ENCODE results near the gene OR8B4. TPM values are rescaled to one million over a fixed set of nuclear protein-coding genes. Genes with fewer than 3 reads are reported as not detected.

OR8B4 gene
- total RNA-seq, 1 experiment from 2014 or later = not detected

GRCh38 chr11:124376280-124376679 lies 48.4 kb downstream of the OR8B4 start:
- Histone ChIP-seq H4K20me1 (ENCODE audit: insufficient read depth) (no peaks in the 10 kb centered on the region), H3K4me3 (replicated peaks in 1 of 2; ENCODE audit: low read depth in 1 of 2, low read length in 2 of 2) (no peak overlapping the region), H3K79me2 (ENCODE audit: insufficient read depth, low read length) (no peaks in the 10 kb centered on the region), H3K27me3 (ENCODE audit: insufficient read depth, low read length) (peaks cover 42% of the 10 kb centered on the region), H2AFZ (ENCODE audit: low read depth, low read length, poor library complexity, severe bottlenecking) (no peak overlapping the region), H3K9ac (ENCODE audit: low read length) (no peak overlapping the region), H3K27ac (ENCODE audit: low read depth, low read length) (no peak overlapping the region), H3K36me3 (ENCODE audit: control insufficient read depth in 1 of 2, insufficient read depth in 2 of 2, low read length in 2 of 2) (no peaks in the 10 kb centered on the region), H3K4me1 (ENCODE audit: control insufficient read depth in 1 of 2, insufficient read depth in 2 of 2, low read length in 2 of 2) (no peaks in the 10 kb centered on the region), H3K4me2 (ENCODE audit: low read length) (no peak overlapping the region), H3K9me2 (ENCODE audit: insufficient read depth) (no peaks in the 10 kb centered on the region), H3K9me3 (ENCODE audit: control insufficient read depth in 1 of 2, insufficient read depth in 1 of 2, low read depth in 1 of 2, low read length in 2 of 2) (no peaks in the 10 kb centered on the region)
- DNase-seq (ENCODE audit: low read depth, low spot score) = no peak
- POLR2A ChIA-PET = no interaction called here
- TF ChIP-seq SRF (IDR thresholded peaks at IDR 0.05; ENCODE audit: low read depth) (no peak), JUND (IDR thresholded peaks at IDR 0.05) (no peak), CBX3 (IDR thresholded peaks at IDR 0.05; ENCODE audit: low read depth) (no peak), ZNF274 (IDR thresholded peaks at IDR 0.05; ENCODE audit: low read depth, low read length) (no peak), YY1 (IDR thresholded peaks at IDR 0.05; ENCODE audit: extremely low read depth, insufficient replicate concordance, low read depth, low read length) (no peak), ATF3 (IDR thresholded peaks at IDR 0.05) (no peak), RAD21 (IDR thresholded peaks at IDR 0.05; ENCODE audit: low read depth) (no peak), EZH2phosphoT487 (IDR thresholded peaks at IDR 0.05; ENCODE audit: borderline replicate concordance) (no peak), CEBPB (IDR thresholded peaks at IDR 0.05; ENCODE audit: low read depth) (no peak), REST (IDR thresholded peaks at IDR 0.05; ENCODE audit: low read depth) (no peak)
- intact Hi-C loops (cut with micrococcal nuclease) = no loop called here
- RAD21 ChIA-PET (ENCODE audit: low non-redundant PET in 1 of 2, low total read pairs in 2 of 2, uncharacterized antibody in 2 of 2, unreplicated experiment in 2 of 2) = no interaction called here
- no peak for ATAC-seq
- CTCF ChIA-PET = no interaction called here
- BruUV-seq (replicated peaks) = no TSS peak

Other genes with a start within 250 kb of the OR8B4 start
- not detected for gene OR10D3, start 241.5 kb downstream of the OR8B4 start, total RNA-seq (2021; ENCODE audit: unreplicated experiment)
- gene OR8G1, start 183.8 kb downstream of the OR8B4 start, total RNA-seq (2021; ENCODE audit: unreplicated experiment) = not detected
- not detected for gene OR8G5, start 168.5 kb downstream of the OR8B4 start, total RNA-seq (2021; ENCODE audit: unreplicated experiment)
- gene OR8D1, start 110.9 kb downstream of the OR8B4 start, total RNA-seq (2021; ENCODE audit: unreplicated experiment) = not detected
- not detected for gene OR8D2, start 104.7 kb downstream of the OR8B4 start, total RNA-seq (2021; ENCODE audit: unreplicated experiment)
- not detected for gene OR8B2, start 40.4 kb downstream of the OR8B4 start, total RNA-seq (2021; ENCODE audit: unreplicated experiment)
- gene OR8B3, start 25.8 kb downstream of the OR8B4 start, total RNA-seq (2021; ENCODE audit: unreplicated experiment) = not detected
- gene OR8B8, start 20.8 kb upstream of the OR8B4 start, total RNA-seq (2021; ENCODE audit: unreplicated experiment) = not detected
- gene OR8B12, start 118.8 kb upstream of the OR8B4 start, total RNA-seq (2021; ENCODE audit: unreplicated experiment) = not detected
- not detected for gene OR8A1, start 145.1 kb upstream of the OR8B4 start, total RNA-seq (2021; ENCODE audit: unreplicated experiment)
- gene PANX3, start 186.6 kb upstream of the OR8B4 start, total RNA-seq (2021; ENCODE audit: unreplicated experiment) = not detected
- 29.6 TPM for gene TBRG1, start 198.0 kb upstream of the OR8B4 start, total RNA-seq (2021; ENCODE audit: unreplicated experiment)
- 39.2 TPM for gene SIAE, start 248.9 kb upstream of the OR8B4 start, total RNA-seq (2021; ENCODE audit: unreplicated experiment)
- 12.9 TPM for gene SPA17, start 249.0 kb upstream of the OR8B4 start, total RNA-seq (2021; ENCODE audit: unreplicated experiment)

Data from HCT116 (cell line).